SU-DHL-6 (cell line): ENCODE results near the gene SLFN5.

Experiments
- CTCF ChIP-seq: fragments of 200-600 bp; sonication (generic); IDR thresholded peaks from one replicate; pipeline ENCODE4 v1.5.1; 2017; ENCODE audit warnings: antibody characterized with exemption, mild to moderate bottlenecking, low read length, moderate library complexity; ENCODE audit not compliant: insufficient read depth, poor library complexity, severe bottlenecking
- EZH2phosphoT487 ChIP-seq: fragments of 200-600 bp; sonication (generic), shearing (Covaris generic); conservative IDR thresholded peaks from 2 replicates; pipeline ENCODE4 v1.6.1; 2018; ENCODE audit warnings: mild to moderate bottlenecking, antibody characterized with exemption, low read length, moderate library complexity, mixed read lengths

GRCh38 chr17:35224436-35224835 lies 18.4 kb upstream of the SLFN5 start:
- no peak for TF ChIP-seq CTCF
- no peak for TF ChIP-seq EZH2phosphoT487
